GM23338 (cell line): ENCODE measurements around the gene ZNF460. TPM values are rescaled to one million over a fixed set of nuclear protein-coding genes. Genes with fewer than 3 reads are reported as not detected.

Source experiments
- ATAC-seq: fragments of 200-7000 bp; cut with Tn5 transposase; 3 replicates; pipeline ENCODE4 v1.9.1; 2020
- DNase-seq: peaks from one replicate; pipeline ENCODE4 v3.0.0-alpha.2; 2015; ENCODE audit warnings: low spot score
- H2AFZ ChIP-seq: fragments of 200-600 bp; sonication (generic); 2 replicates; pipeline ENCODE4 v1.8.0; 2016; ENCODE audit warnings: antibody characterized with exemption, mild to moderate bottlenecking, moderate library complexity
- H3F3A ChIP-seq: fragments of 200-600 bp; sonication (generic); replicated peaks from 2 replicates; pipeline ENCODE4 v1.8.0; 2017; ENCODE audit warnings: antibody characterized with exemption, mixed run types, low read depth
- H3K27ac ChIP-seq: fragments of 200-600 bp; sonication (generic); 2 replicates; pipeline ENCODE4 v1.6.1; 2016; ENCODE audit warnings: low read depth
- H3K27me3 ChIP-seq: fragments of 200-600 bp; sonication (generic); 2 replicates; pipeline ENCODE4 v1.8.0; 2016; ENCODE audit warnings: mild to moderate bottlenecking, mixed run types, moderate library complexity; ENCODE audit not compliant: insufficient read depth
- H3K36me3 ChIP-seq: fragments of 200-600 bp; sonication (generic); 2 replicates; pipeline ENCODE4 v1.8.0; 2016; ENCODE audit warnings: mild to moderate bottlenecking; ENCODE audit not compliant: insufficient read depth
- H3K4me1 ChIP-seq: fragments of 200-600 bp; sonication (generic); 2 replicates; pipeline ENCODE4 v1.8.0; 2016; ENCODE audit warnings: mild to moderate bottlenecking, moderate library complexity; ENCODE audit not compliant: insufficient read depth
- H3K4me2 ChIP-seq: fragments of 200-600 bp; sonication (generic); 2 replicates; pipeline ENCODE4 v1.7.1; 2017; ENCODE audit warnings: mixed run types
- H3K4me3 ChIP-seq: fragments of 200-600 bp; sonication (generic); 2 replicates; pipeline ENCODE4 v1.6.1; 2016; ENCODE audit warnings: mixed run types
- H3K79me2 ChIP-seq: fragments of 200-600 bp; sonication (generic); replicated peaks from 2 replicates; pipeline ENCODE4 v1.8.0; 2017; ENCODE audit warnings: mild to moderate bottlenecking; ENCODE audit not compliant: insufficient read depth
- H3K9me2 ChIP-seq: fragments of 200-600 bp; sonication (generic); 2 replicates; pipeline ENCODE4 v1.8.0; 2017; ENCODE audit not compliant: insufficient read depth
- H4K20me1 ChIP-seq: fragments of 200-600 bp; sonication (generic); replicated peaks from 2 replicates; pipeline ENCODE4 v1.8.0; 2017; ENCODE audit warnings: mild to moderate bottlenecking; ENCODE audit not compliant: insufficient read depth
- H3K27ac Mint-ChIP-seq: 2 replicates; pipeline ENCODE4 v1.8.0; 2020; ENCODE audit warnings: inconsistent platforms, mild to moderate bottlenecking, moderate library complexity, mixed read lengths
- H3K27me3 Mint-ChIP-seq: 3 replicates; pipeline ENCODE4 v1.8.0; 2022; ENCODE audit warnings: low read depth, mild to moderate bottlenecking, moderate library complexity, mixed read lengths, inconsistent platforms; ENCODE audit not compliant: insufficient read depth, poor library complexity
- H3K36me3 Mint-ChIP-seq: 3 replicates; pipeline ENCODE4 v1.8.0; 2021; ENCODE audit warnings: low read depth, mild to moderate bottlenecking, inconsistent platforms, moderate library complexity, mixed read lengths
- H3K4me1 Mint-ChIP-seq: 3 replicates; pipeline ENCODE4 v1.8.0; 2020; ENCODE audit warnings: mild to moderate bottlenecking, inconsistent platforms, mixed read lengths
- H3K4me3 Mint-ChIP-seq: 3 replicates; pipeline ENCODE4 v1.8.0; 2021; ENCODE audit warnings: moderate library complexity, mild to moderate bottlenecking, inconsistent platforms, mixed read lengths
- H3K9me3 Mint-ChIP-seq: 3 replicates; pipeline ENCODE4 v1.8.0; 2020; ENCODE audit warnings: moderate library complexity, mild to moderate bottlenecking, inconsistent platforms, mixed read lengths
- CREB1 ChIP-seq: fragments of 250-450 bp; sonication (Bioruptor Pico); IDR thresholded peaks from 2 replicates; pipeline ENCODE4 v1.5.0; 2020; ENCODE audit warnings: low read depth, mild to moderate bottlenecking, moderate library complexity
- JUNB ChIP-seq: IDR thresholded peaks from one replicate; pipeline ENCODE4 v1.6.1; 2016; ENCODE audit warnings: antibody characterized with exemption; ENCODE audit not compliant: unreplicated experiment
- REST ChIP-seq: IDR thresholded peaks from one replicate; pipeline ENCODE4 v1.6.1; 2018; ENCODE audit warnings: antibody characterized with exemption; ENCODE audit not compliant: unreplicated experiment
- ZNF114 ChIP-seq: fragments of 250-450 bp; sonication (Bioruptor Pico); IDR thresholded peaks from 2 replicates; pipeline ENCODE4 v1.5.0; 2020; ENCODE audit warnings: mild to moderate bottlenecking, moderate library complexity
- ZNF462 ChIP-seq: fragments of 250-450 bp; sonication (Bioruptor Pico); IDR thresholded peaks from 2 replicates; pipeline ENCODE4 v1.5.0; 2020; ENCODE audit warnings: mild to moderate bottlenecking, moderate library complexity
- polyA plus RNA-seq: library from polyadenylated mRNA; unstranded; fragments of >200 nt; fragmentation: Nextera tagmentation; extraction: Ambion mirVana; gene quantifications from 2 replicates; pipeline ENCODE4 v1.2.1, GENCODE V29; 2016
- total RNA-seq: library from RNA; depleted of rRNA; stranded (reverse); fragments of >200 nt; shearing (Covaris generic); gene quantifications from 2 replicates; pipeline ENCODE4 v1.2.3, GENCODE V29; 2014

Gene ZNF460
- total and polyA plus RNA-seq, 2 experiments from 2014 or later, result 3.4 to 81.7 TPM

DNA sequence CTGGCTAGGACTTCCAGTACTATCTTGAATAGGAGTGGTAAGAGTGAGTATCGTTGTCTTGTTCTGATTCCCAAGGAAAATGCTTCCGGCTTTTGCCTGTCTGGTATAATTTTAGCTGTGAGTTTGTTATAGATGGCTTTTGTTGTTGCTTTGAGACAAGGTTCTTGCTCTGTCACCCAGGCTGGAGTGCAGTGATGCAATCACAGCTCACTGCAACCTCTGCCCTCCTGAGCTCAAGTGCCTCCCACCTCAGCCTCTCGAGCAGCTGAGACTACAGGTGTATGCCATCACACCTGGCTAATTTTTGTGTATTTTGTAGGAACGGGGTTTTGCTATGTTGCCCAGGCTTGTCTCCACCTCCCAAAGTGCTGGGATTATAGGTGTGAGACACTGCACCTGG is 33.9 kb downstream of the ZNF460 start (continued):
- TF ChIP-seq ZNF462 (CRISPR knock-in tag) (no peak), CREB1 (CRISPR knock-in tag) (no peak), REST (no peak)

DNA sequence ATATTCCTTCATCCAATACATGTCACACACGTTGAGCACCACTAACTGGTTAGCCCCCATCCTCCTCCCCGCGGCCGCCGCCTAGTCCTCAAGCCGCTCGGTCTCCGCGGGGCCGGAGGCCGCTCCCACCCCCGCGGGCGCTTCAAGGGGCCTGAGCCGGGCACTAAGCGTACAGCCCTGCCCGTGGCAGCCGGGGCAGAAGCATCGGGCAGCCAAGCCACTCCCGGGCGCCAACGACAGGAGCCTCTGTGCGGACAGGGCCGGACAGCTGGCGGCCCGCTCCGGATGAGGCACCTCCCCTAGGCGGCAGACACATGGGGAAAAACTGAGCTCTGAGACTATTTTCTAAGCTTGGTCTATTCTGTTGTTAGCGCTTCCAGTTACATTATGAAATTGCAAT is 37.2 kb downstream of the ZNF460 start:
- no peaks in the 10 kb centered on the region for H3K9me3 Mint-ChIP-seq
- Histone ChIP-seq H3K79me2 (peaks cover 17% of the 10 kb centered on the region), H3K4me3 (peak overlapping the region; percentile 54), H3K36me3 (no peaks in the 10 kb centered on the region), H3K9me2 (no peaks in the 10 kb centered on the region), H2AFZ (peak overlapping the region; percentile 86), H3K27me3 (peaks cover 47% of the 10 kb centered on the region), H3F3A (peaks cover 11% of the 10 kb centered on the region; the same call in 1 of the 2 replicates), H3K27ac (no peak overlapping the region), H3K4me2 (peak overlapping the region; percentile 75), H3K4me1 (peaks cover 13% of the 10 kb centered on the region), H4K20me1 (no peaks in the 10 kb centered on the region)
- peaks cover 16% of the 10 kb centered on the region; the same call in 2 of the 3 replicates for H3K4me1 Mint-ChIP-seq
- H3K27ac Mint-ChIP-seq, result no peak overlapping the region
- peak; percentile 66 for DNase-seq
- H3K4me3 Mint-ChIP-seq, result peak overlapping the region; percentile 45; the same call in 2 of the 3 replicates
- H3K27me3 Mint-ChIP-seq, result peaks cover 9% of the 10 kb centered on the region
- peak; percentile 49 for ATAC-seq
- H3K36me3 Mint-ChIP-seq, result no peaks in the 10 kb centered on the region
- TF ChIP-seq JUNB (no peak), REST (no peak), ZNF114 (CRISPR knock-in tag) (no peak)
